ENCODE measurements around the gene CHPF.

GRCh38 chr2:219556413-219556812 lies 12.8 kb upstream of the CHPF start:
- no peak for TF ChIP-seq CTCF (IDR thresholded peaks at IDR 0.05)
- TF ChIP-seq POLR2AphosphoS5 (IDR thresholded peaks at IDR 0.05): no peak

Measured in upper lobe of left lung (tissue), 4 donors.